ENCODE measurements around the gene CTNNB1. TPM values are rescaled to one million over a fixed set of nuclear protein-coding genes. Genes with fewer than 3 reads are reported as not detected.

CTNNB1 gene
- total RNA-seq, 4 donors from 2014 or later, result 379 to 659 (median 437) TPM

- no peak for TF ChIP-seq CTCF (IDR thresholded peaks at IDR 0.05)
- DNase-seq (ENCODE audit: low spot score) (no peak), ATAC-seq (ENCODE audit: low FRiP score) (no peak)
These were observed 2.5 kb upstream of the CTNNB1 start for GRCh38 chr3:41196499-41197410.

GRCh38 chr3:41198046-41198445, 1.3 kb upstream of the CTNNB1 start:
- no peak for TF ChIP-seq CTCF (IDR thresholded peaks at IDR 0.05)
- DNase-seq (ENCODE audit: low spot score) (no peak), ATAC-seq (ENCODE audit: low FRiP score) (no peak)

GRCh38 chr3:41198526-41198925, 779 bp upstream of the CTNNB1 start:
- no peak for TF ChIP-seq CTCF (IDR thresholded peaks at IDR 0.05)
- ATAC-seq (ENCODE audit: low FRiP score), result peak; percentile 11
- no peak for DNase-seq (ENCODE audit: low spot score)

- ATAC-seq (ENCODE audit: low FRiP score) (no peak), DNase-seq (ENCODE audit: low spot score) (no peak)
- no peak for TF ChIP-seq CTCF (IDR thresholded peaks at IDR 0.05)
These were observed 762 bp downstream of the CTNNB1 start for GRCh38 chr3:41199866-41200668.

GRCh38 chr3:41200669-41201021, 1.3 kb downstream of the CTNNB1 start:
- no peak for ATAC-seq (ENCODE audit: low FRiP score)
- DNase-seq (ENCODE audit: low spot score), result no peak
- TF ChIP-seq CTCF (IDR thresholded peaks at IDR 0.05), result no peak

GRCh38 chr3:41202075-41202833, 2.9 kb downstream of the CTNNB1 start:
- no peak for DNase-seq (ENCODE audit: low spot score)
- no peak for TF ChIP-seq CTCF (IDR thresholded peaks at IDR 0.05)
- ATAC-seq (ENCODE audit: low FRiP score), result no peak
